Transverse colon (tissue), 4 donors: ENCODE measurements around the gene HDAC7.

ENCODE experiments used
- EP300 ChIP-seq: sonication (generic); formaldehyde crosslinking; IDR thresholded peaks from one replicate; pipeline ENCODE4 v1.6.1; 2017; ENCODE audit warnings: antibody characterized with exemption, low read depth
- POLR2A ChIP-seq: fragments of 450-650 bp; IDR thresholded peaks from one replicate; pipeline ENCODE4 v1.6.1; 2016; ENCODE audit warnings: antibody characterized with exemption, mild to moderate bottlenecking, moderate library complexity
- POLR2AphosphoS5 ChIP-seq, 3 donors: sonication (generic); formaldehyde crosslinking; IDR thresholded peaks; one replicate each; pipeline ENCODE4 v1.6.1; 2016; ENCODE audit warnings: antibody characterized with exemption in 3 of 3
- TF ChIP-seq, protein P1 (sequence below), 5 experiments: fragments of 200-600 bp in 3 of 5; fragments of 450-650 bp in 2 of 5; sonication (generic) in 3 of 5; IDR thresholded peaks; 1 replicate in 2 of 5; 2 replicates in 3 of 5; pipeline ENCODE4 v1.5.1; 2016 to 2017; ENCODE audit warnings: antibody characterized with exemption in 5 of 5, inconsistent platforms in 3 of 5, mild to moderate bottlenecking in 2 of 5, moderate library complexity in 1 of 5

DNA sequence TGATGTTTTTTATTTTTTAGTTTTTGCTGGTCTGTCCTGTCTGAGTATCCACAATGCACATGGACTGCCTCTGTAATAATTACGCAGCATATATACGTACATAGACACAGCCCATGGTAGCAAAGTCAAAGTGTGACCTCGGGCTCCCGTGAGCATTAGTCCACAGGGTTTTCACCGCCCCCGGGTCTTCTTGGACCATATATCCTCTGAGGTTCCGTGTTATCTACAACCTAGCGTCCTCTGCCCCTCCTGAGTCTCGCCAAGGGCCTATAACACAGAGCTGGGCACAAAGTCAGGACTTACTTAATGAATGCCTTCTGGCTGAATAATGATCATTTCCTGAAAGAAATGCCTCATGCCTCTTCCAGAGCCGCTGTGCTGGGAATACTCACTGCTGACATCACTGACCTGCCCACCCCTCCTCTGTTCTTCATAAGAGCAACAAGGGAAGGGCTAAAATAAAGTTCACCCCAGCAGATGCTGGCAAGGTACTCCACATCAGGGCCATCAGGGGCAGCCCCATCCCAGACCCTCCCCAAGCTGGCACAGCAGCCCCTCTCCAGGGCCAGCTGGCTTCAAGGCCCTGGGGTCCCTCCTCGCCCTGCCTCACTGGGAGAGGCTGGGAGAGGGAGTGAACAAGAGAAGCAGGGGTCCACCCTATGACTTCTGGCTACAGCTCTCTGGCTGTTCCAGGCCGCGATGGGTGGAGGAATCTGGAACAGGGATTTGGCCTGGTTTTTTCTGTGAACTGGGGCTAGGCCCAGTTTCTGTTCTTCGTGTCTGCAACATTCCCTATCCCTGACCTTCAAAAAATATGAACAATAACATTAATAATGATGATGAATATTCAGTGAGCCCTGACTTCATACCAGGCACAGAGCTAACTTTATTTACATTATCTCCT, 7.9 kb downstream of the HDAC7 start:
- TF ChIP-seq, protein P1, sequence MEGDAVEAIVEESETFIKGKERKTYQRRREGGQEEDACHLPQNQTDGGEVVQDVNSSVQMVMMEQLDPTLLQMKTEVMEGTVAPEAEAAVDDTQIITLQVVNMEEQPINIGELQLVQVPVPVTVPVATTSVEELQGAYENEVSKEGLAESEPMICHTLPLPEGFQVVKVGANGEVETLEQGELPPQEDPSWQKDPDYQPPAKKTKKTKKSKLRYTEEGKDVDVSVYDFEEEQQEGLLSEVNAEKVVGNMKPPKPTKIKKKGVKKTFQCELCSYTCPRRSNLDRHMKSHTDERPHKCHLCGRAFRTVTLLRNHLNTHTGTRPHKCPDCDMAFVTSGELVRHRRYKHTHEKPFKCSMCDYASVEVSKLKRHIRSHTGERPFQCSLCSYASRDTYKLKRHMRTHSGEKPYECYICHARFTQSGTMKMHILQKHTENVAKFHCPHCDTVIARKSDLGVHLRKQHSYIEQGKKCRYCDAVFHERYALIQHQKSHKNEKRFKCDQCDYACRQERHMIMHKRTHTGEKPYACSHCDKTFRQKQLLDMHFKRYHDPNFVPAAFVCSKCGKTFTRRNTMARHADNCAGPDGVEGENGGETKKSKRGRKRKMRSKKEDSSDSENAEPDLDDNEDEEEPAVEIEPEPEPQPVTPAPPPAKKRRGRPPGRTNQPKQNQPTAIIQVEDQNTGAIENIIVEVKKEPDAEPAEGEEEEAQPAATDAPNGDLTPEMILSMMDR (IDR thresholded peaks at IDR 0.05): no peak
- TF ChIP-seq POLR2AphosphoS5 (IDR thresholded peaks at IDR 0.05): peak in 2 of 3 donors; percentile 14 to 49
- peak; percentile 48 for TF ChIP-seq EP300
- no peak for TF ChIP-seq POLR2A
